Hepatocyte (in vitro differentiated cells): ENCODE data around the gene KARS1. TPM values are rescaled to one million over a fixed set of nuclear protein-coding genes. Genes with fewer than 3 reads are reported as not detected.
"Not testable (repeated sequence)": the region's sequence is repeated elsewhere in the genome, so short reads cannot be mapped to it uniquely, and the experiment has no call there.

ENCODE experiments used
- DNase-seq: peaks from one replicate; pipeline ENCODE4 v3.0.0-alpha.2; 2016; ENCODE audit warnings: low spot score
- H2AFZ ChIP-seq: fragments of 200-600 bp; sonication (generic); 2 replicates; pipeline ENCODE4 v1.6.0; 2016; ENCODE audit warnings: antibody characterized with exemption, mild to moderate bottlenecking
- H3K27ac ChIP-seq: fragments of 200-600 bp; sonication (generic); 2 replicates; pipeline ENCODE4 v1.5.1; 2016; ENCODE audit warnings: mild to moderate bottlenecking
- H3K27me3 ChIP-seq: fragments of 200-600 bp; sonication (generic); 2 replicates; pipeline ENCODE4 v1.6.1; 2016
- H3K36me3 ChIP-seq: fragments of 200-600 bp; sonication (generic); replicated peaks from 2 replicates; pipeline ENCODE4 v1.5.1; 2016; ENCODE audit warnings: low read depth; ENCODE audit not compliant: insufficient read depth
- H3K4me1 ChIP-seq: fragments of 200-600 bp; sonication (generic); 2 replicates; pipeline ENCODE4 v1.5.1; 2016; ENCODE audit warnings: mild to moderate bottlenecking, moderate library complexity; ENCODE audit not compliant: insufficient read depth
- H3K4me2 ChIP-seq: fragments of 200-600 bp; sonication (generic); 2 replicates; pipeline ENCODE4 v1.6.0; 2016
- H3K4me3 ChIP-seq: fragments of 200-600 bp; sonication (generic); 2 replicates; pipeline ENCODE4 v1.5.1; 2016; ENCODE audit warnings: mild to moderate bottlenecking
- H3K79me2 ChIP-seq: fragments of 200-600 bp; sonication (generic); 2 replicates; pipeline ENCODE4 v1.6.0; 2017; ENCODE audit warnings: mild to moderate bottlenecking
- H3K9me2 ChIP-seq: fragments of 200-600 bp; sonication (generic); replicated peaks from 2 replicates; pipeline ENCODE4 v1.6.0; 2017; ENCODE audit warnings: mild to moderate bottlenecking; ENCODE audit not compliant: insufficient read depth
- H3K9me3 ChIP-seq: fragments of 200-600 bp; sonication (generic); 2 replicates; pipeline ENCODE4 v1.5.1; 2016; ENCODE audit warnings: low read depth, mild to moderate bottlenecking
- H4K20me1 ChIP-seq: fragments of 200-600 bp; sonication (generic); 2 replicates; pipeline ENCODE4 v1.6.0; 2016; ENCODE audit warnings: mild to moderate bottlenecking; ENCODE audit not compliant: insufficient read depth, poor library complexity, severe bottlenecking
- EZH2 ChIP-seq: fragments of 200-600 bp; sonication (generic); IDR thresholded peaks from 2 replicates; pipeline ENCODE4 v1.6.1; 2016; ENCODE audit warnings: antibody characterized with exemption, mild to moderate bottlenecking, borderline replicate concordance
- EZH2phosphoT487 ChIP-seq: fragments of 200-600 bp; sonication (generic); IDR thresholded peaks from one replicate; pipeline ENCODE4 v1.6.1; 2018; ENCODE audit warnings: antibody characterized with exemption, mild to moderate bottlenecking, low read depth, moderate library complexity; ENCODE audit not compliant: unreplicated experiment, severe bottlenecking
- WGBS: methylation state at CpG from one replicate; pipeline ENCODE4 v1.1.6; 2016; ENCODE audit warnings: low lambda C conversion rate; ENCODE audit errors: missing lambda C conversion rate; 5-methylcytosine and 5-hydroxymethylcytosine counted together
- polyA plus RNA-seq: library from polyadenylated mRNA; unstranded; fragments of >200 nt; fragmentation: Nextera tagmentation; extraction: Ambion mirVana; gene quantifications from 2 replicates; pipeline ENCODE4 v1.2.1, GENCODE V29; 2016
- total RNA-seq: library from RNA; depleted of rRNA; stranded (reverse); fragments of >200 nt; gene quantifications from 2 replicates; pipeline ENCODE4 v1.2.3, GENCODE V29; 2014
- TF ChIP-seq, protein P1 (sequence below): fragments of 200-600 bp; sonication (generic); IDR thresholded peaks from 2 replicates; pipeline ENCODE4 v1.5.1; 2016; ENCODE audit warnings: antibody characterized with exemption, mild to moderate bottlenecking; ENCODE audit not compliant: poor library complexity

The KARS1 gene
- total and polyA plus RNA-seq, 2 experiments from 2014 or later = 112 to 120 TPM

GRCh38 chr16:75599452-75600277 is 47.8 kb downstream of the KARS1 start:
- H3K27ac ChIP-seq = peak overlapping the region; percentile 85
- H3K9me3 ChIP-seq = no peaks in the 10 kb centered on the region
- H2AFZ ChIP-seq = peak overlapping the region; percentile 13
- 81% methylated on average over 6 of the region's 6 CpGs for WGBS
- H3K9me2 ChIP-seq = no peaks in the 10 kb centered on the region
- DNase-seq = no peak
- peak overlapping the region; percentile 41 for H3K4me2 ChIP-seq
- H3K27me3 ChIP-seq = no peaks in the 10 kb centered on the region
- H3K4me3 ChIP-seq = no peak overlapping the region
- H4K20me1 ChIP-seq = no peaks in the 10 kb centered on the region
- no peaks in the 10 kb centered on the region for H3K36me3 ChIP-seq
- H3K79me2 ChIP-seq = no peaks in the 10 kb centered on the region
- TF ChIP-seq EZH2phosphoT487 (no peak), EZH2 (no peak)
- TF ChIP-seq, protein P1, sequence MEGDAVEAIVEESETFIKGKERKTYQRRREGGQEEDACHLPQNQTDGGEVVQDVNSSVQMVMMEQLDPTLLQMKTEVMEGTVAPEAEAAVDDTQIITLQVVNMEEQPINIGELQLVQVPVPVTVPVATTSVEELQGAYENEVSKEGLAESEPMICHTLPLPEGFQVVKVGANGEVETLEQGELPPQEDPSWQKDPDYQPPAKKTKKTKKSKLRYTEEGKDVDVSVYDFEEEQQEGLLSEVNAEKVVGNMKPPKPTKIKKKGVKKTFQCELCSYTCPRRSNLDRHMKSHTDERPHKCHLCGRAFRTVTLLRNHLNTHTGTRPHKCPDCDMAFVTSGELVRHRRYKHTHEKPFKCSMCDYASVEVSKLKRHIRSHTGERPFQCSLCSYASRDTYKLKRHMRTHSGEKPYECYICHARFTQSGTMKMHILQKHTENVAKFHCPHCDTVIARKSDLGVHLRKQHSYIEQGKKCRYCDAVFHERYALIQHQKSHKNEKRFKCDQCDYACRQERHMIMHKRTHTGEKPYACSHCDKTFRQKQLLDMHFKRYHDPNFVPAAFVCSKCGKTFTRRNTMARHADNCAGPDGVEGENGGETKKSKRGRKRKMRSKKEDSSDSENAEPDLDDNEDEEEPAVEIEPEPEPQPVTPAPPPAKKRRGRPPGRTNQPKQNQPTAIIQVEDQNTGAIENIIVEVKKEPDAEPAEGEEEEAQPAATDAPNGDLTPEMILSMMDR = no peak
- H3K4me1 ChIP-seq = no peaks in the 10 kb centered on the region

- H2AFZ ChIP-seq = no peak overlapping the region
Measured at GRCh38 chr16:75593825-75594820, 53.3 kb downstream of the KARS1 start.

DNA sequence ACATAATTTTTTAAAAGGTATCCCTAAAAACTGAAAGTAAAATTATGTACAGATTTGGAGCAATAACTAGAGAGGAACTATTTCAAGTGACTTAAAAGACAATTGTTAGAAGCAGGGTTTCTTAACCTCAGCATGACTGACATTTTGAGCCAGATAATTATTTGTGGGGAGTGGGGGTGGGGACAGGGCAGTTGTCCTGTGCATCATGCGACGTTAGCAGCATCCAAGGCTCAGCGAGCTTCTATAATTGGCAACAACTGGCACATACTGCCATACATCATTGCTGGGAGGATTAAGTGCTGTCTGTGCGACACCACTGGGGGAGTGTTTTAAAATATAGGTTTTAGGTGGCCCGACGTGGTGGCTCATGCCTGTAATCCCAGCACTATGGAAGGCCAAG is 54.2 kb downstream of the KARS1 start:
- Histone ChIP-seq H3K4me2 (no peak overlapping the region), H3K4me3 (no peak overlapping the region), H3K27ac (no peak overlapping the region), H3K9me2 (no peaks in the 10 kb centered on the region), H3K4me1 (peaks cover 12% of the 10 kb centered on the region), H3K9me3 (no peaks in the 10 kb centered on the region), H3K36me3 (no peaks in the 10 kb centered on the region), H4K20me1 (no peaks in the 10 kb centered on the region), H3K79me2 (no peaks in the 10 kb centered on the region), H3K27me3 (no peaks in the 10 kb centered on the region), H2AFZ (no peak overlapping the region)
- no peak for TF ChIP-seq EZH2phosphoT487
- TF ChIP-seq, protein P1 = no peak
- no peak for TF ChIP-seq EZH2
- DNase-seq = no peak
- 91% methylated on average over 6 of the region's 6 CpGs for WGBS

More at GRCh38 chr16:75593825-75594820, 53.3 kb downstream of the KARS1 start:
- no peak for TF ChIP-seq EZH2
- TF ChIP-seq, protein P1 = no peak
- no peak for TF ChIP-seq EZH2phosphoT487
- 71% methylated on average over 17 of the region's 17 CpGs for WGBS
- H3K9me2 ChIP-seq = no peaks in the 10 kb centered on the region
- peak; percentile 29 for DNase-seq
- no peaks in the 10 kb centered on the region for H3K79me2 ChIP-seq
- no peak overlapping the region for H3K4me3 ChIP-seq
- H3K27me3 ChIP-seq = no peaks in the 10 kb centered on the region
- H3K36me3 ChIP-seq = no peaks in the 10 kb centered on the region
- H4K20me1 ChIP-seq = no peaks in the 10 kb centered on the region
- peaks cover 12% of the 10 kb centered on the region for H3K4me1 ChIP-seq
- no peak overlapping the region for H3K27ac ChIP-seq
- no peaks in the 10 kb centered on the region for H3K9me3 ChIP-seq
- H3K4me2 ChIP-seq = no peak overlapping the region

- WGBS = 88% methylated on average over 8 of the region's 9 CpGs
- H3K79me2 ChIP-seq, H3K4me3 ChIP-seq, H3K27me3 ChIP-seq, DNase-seq, H3K9me2 ChIP-seq, H3K4me2 ChIP-seq, H4K20me1 ChIP-seq, H3K9me3 ChIP-seq, H3K36me3 ChIP-seq, H2AFZ ChIP-seq: not testable (repeated sequence)
- Histone ChIP-seq H3K4me1 (peaks cover 12% of the 10 kb centered on the region), H3K27ac (peak overlapping the region; percentile 32)
Measured at GRCh38 chr16:75591927-75592326, 55.5 kb downstream of the KARS1 start.
